ENCODE data around the gene ARHGAP15. TPM values are rescaled to one million over a fixed set of nuclear protein-coding genes. Genes with fewer than 3 reads are reported as not detected.

Gene ARHGAP15
- polyA plus RNA-seq, 2 donors, result 0.69 to 1.1 TPM

DNA sequence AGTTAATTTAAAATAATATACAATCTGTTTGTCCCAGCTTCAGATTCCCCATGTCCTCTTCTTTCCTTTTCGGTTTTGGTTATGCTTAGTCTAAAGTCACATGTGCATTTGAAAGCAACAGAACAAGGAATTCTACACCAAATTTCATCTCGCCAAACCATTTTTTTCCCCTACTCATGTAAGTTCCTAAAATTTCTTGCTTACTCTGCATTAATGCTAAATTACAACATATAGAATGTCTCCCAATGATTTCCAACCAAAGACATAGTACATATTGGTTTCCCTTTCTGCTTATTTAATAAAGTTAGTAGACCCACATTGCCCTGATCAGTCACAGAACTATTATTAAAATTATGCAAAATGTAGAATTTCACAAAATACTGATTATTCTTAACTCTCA, 212.3 kb downstream of the ARHGAP15 start:
- H3K36me3 ChIP-seq (ENCODE audit: control insufficient read depth in 2 of 2, insufficient read depth in 2 of 2, low read length in 1 of 2), result no peaks in the 10 kb centered on the region
- no peaks in the 10 kb centered on the region for H3K27me3 ChIP-seq (ENCODE audit: control insufficient read depth in 1 of 2, insufficient read depth in 2 of 2, low read length in 2 of 2)
- no peaks in the 10 kb centered on the region for H3K4me1 ChIP-seq (ENCODE audit: control insufficient read depth in 2 of 2, insufficient read depth in 2 of 2, low read length in 1 of 2)
- 95% methylated on average over 2 of the region's 2 CpGs for WGBS, 2 donors
- H3K27ac ChIP-seq (ENCODE audit: low read depth in 2 of 2, low read length in 1 of 2), result no peak overlapping the region
- no peaks in the 10 kb centered on the region for H3K9me3 ChIP-seq (ENCODE audit: control insufficient read depth in 2 of 2, insufficient read depth in 1 of 2, low read depth in 1 of 2, low read length in 1 of 2)
- no peak overlapping the region for H3K4me3 ChIP-seq (ENCODE audit: low read depth in 1 of 2, low read length in 2 of 2)

DNA sequence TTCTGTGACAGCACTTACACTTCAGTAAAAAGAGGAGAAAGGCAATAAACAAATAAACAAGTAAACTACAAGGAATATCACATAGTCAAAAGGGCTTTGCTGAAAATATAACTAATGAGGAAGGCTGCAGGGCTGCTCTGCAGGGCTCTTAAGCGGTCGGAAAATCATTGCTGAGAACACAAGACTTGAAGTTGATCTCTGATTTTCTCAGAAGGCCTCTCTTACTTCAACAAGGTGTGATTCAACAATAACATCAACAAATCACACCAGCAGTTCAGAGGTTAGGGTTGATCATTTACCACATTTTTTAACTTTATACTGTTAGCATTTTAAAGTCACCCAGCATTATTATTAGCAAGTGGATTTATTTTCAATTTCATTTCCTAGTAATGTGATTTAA, 215.6 kb downstream of the ARHGAP15 start:
- Histone ChIP-seq H3K9me3 (ENCODE audit: control insufficient read depth in 2 of 2, insufficient read depth in 1 of 2, low read depth in 1 of 2, low read length in 1 of 2) (no peaks in the 10 kb centered on the region), H3K4me1 (ENCODE audit: control insufficient read depth in 2 of 2, insufficient read depth in 2 of 2, low read length in 1 of 2) (no peaks in the 10 kb centered on the region), H3K27ac (ENCODE audit: low read depth in 2 of 2, low read length in 1 of 2) (no peak overlapping the region), H3K27me3 (ENCODE audit: control insufficient read depth in 1 of 2, insufficient read depth in 2 of 2, low read length in 2 of 2) (no peaks in the 10 kb centered on the region), H3K4me3 (ENCODE audit: low read depth in 1 of 2, low read length in 2 of 2) (no peak overlapping the region), H3K36me3 (ENCODE audit: control insufficient read depth in 2 of 2, insufficient read depth in 2 of 2, low read length in 1 of 2) (no peaks in the 10 kb centered on the region)
- 85 to 95% methylated on average over 2 of the region's 2 CpGs for WGBS, 2 donors

DNA sequence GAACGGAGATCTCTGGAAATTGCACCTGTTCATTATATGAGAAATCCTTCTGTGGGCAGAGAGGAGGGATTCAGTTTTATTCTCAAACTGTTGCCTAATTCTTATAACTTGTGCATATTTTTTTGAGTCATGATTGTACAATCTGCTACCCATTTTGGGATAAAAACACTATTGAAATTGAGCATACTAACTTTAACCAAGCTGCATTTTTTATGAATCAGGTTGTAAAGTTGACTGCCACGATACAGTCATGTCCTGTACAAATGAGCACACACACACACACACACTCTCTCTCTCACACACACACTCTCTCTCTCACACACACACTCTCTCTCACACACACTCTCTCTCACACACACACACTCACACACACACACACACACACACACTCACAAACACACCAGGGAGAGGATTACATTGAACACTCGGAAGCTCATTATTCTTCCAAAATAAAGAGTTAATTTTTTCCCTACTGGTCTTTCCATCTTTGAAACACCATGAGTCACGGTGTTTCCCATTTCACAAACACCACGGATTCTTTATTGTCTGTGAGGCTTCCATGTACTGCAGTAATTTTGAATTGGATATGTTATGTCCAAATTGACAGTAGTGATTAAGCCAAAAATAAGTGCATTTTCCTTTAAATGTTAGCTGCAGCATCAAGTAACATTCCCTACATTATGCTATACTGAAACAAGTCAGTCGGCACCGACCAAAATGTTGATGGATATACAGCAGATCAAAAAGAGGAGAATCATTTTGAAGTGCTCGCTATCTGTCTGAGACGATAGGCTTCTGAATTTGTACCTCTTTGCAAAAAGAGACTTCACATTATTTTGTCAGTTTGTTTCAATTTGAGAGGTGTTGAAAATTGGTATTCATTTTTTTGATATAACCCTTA, 216.9 kb downstream of the ARHGAP15 start:
- Histone ChIP-seq H3K27ac (ENCODE audit: low read depth in 2 of 2, low read length in 1 of 2) (no peak overlapping the region), H3K9me3 (ENCODE audit: control insufficient read depth in 2 of 2, insufficient read depth in 1 of 2, low read depth in 1 of 2, low read length in 1 of 2) (no peaks in the 10 kb centered on the region), H3K36me3 (ENCODE audit: control insufficient read depth in 2 of 2, insufficient read depth in 2 of 2, low read length in 1 of 2) (no peaks in the 10 kb centered on the region), H3K27me3 (ENCODE audit: control insufficient read depth in 1 of 2, insufficient read depth in 2 of 2, low read length in 2 of 2) (no peaks in the 10 kb centered on the region), H3K4me3 (ENCODE audit: low read depth in 1 of 2, low read length in 2 of 2) (no peak overlapping the region), H3K4me1 (ENCODE audit: control insufficient read depth in 2 of 2, insufficient read depth in 2 of 2, low read length in 1 of 2) (no peaks in the 10 kb centered on the region)
- 77 to 79% methylated on average over 9 of the region's 9 CpGs for WGBS, 2 donors

DNA sequence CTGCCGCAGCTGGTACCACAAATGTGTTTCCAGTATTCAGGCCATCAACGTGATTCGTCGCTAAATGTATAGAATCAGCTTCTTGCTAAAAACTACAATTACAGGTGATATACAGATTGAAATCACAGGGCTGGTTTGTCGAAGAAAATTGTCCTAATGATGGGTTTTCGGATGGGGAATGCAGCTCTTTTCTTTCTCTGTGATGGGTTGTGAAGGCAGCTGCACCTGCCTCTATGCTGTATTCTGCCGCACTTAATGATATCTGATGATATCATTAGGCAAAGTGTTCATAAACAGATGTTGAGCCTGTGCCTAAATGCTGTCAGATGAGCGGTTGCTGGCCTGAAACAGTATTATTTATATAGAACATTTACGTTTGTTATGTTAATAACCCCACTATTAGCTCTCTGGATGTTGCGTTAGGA, 218.1 kb downstream of the ARHGAP15 start:
- Histone ChIP-seq H3K9me3 (ENCODE audit: control insufficient read depth in 2 of 2, insufficient read depth in 1 of 2, low read depth in 1 of 2, low read length in 1 of 2) (no peaks in the 10 kb centered on the region), H3K27ac (ENCODE audit: low read depth in 2 of 2, low read length in 1 of 2) (no peak overlapping the region), H3K36me3 (ENCODE audit: control insufficient read depth in 2 of 2, insufficient read depth in 2 of 2, low read length in 1 of 2) (no peaks in the 10 kb centered on the region), H3K4me1 (ENCODE audit: control insufficient read depth in 2 of 2, insufficient read depth in 2 of 2, low read length in 1 of 2) (no peaks in the 10 kb centered on the region), H3K27me3 (ENCODE audit: control insufficient read depth in 1 of 2, insufficient read depth in 2 of 2, low read length in 2 of 2) (no peaks in the 10 kb centered on the region), H3K4me3 (ENCODE audit: low read depth in 1 of 2, low read length in 2 of 2) (no peak overlapping the region)
- 83 to 84% methylated on average over 10 of the region's 10 CpGs for WGBS, 2 donors

DNA sequence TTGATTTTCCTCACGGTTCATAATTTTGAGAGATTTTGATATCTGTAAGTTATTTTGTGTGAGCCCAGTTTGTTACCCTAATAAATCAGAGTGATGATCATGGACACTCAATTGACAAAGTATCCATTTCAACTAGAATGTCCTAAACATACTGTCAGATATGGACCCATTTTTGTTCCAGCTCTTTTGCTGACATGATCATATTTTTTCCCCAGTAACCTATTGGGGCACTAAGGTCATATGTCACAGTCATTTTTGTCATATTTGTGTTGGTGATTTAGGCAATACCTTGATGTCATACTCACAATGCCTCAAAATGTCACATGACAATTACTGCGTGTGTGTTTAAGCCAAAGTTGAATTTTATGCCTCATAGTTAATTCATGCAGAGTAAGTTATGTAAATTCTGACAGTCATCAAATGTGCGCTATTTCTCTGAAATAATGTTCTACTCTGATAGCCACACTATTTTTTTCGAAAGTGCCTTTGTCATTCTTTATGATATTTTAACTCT, 218.7 kb downstream of the ARHGAP15 start:
- Histone ChIP-seq H3K4me3 (ENCODE audit: low read depth in 1 of 2, low read length in 2 of 2) (no peak overlapping the region), H3K27ac (ENCODE audit: low read depth in 2 of 2, low read length in 1 of 2) (no peak overlapping the region), H3K9me3 (ENCODE audit: control insufficient read depth in 2 of 2, insufficient read depth in 1 of 2, low read depth in 1 of 2, low read length in 1 of 2) (no peaks in the 10 kb centered on the region), H3K36me3 (ENCODE audit: control insufficient read depth in 2 of 2, insufficient read depth in 2 of 2, low read length in 1 of 2) (no peaks in the 10 kb centered on the region), H3K4me1 (ENCODE audit: control insufficient read depth in 2 of 2, insufficient read depth in 2 of 2, low read length in 1 of 2) (no peaks in the 10 kb centered on the region), H3K27me3 (ENCODE audit: control insufficient read depth in 1 of 2, insufficient read depth in 2 of 2, low read length in 2 of 2) (no peaks in the 10 kb centered on the region)
- WGBS, 2 donors, result 87 to 92% methylated on average over 4 of the region's 4 CpGs

DNA sequence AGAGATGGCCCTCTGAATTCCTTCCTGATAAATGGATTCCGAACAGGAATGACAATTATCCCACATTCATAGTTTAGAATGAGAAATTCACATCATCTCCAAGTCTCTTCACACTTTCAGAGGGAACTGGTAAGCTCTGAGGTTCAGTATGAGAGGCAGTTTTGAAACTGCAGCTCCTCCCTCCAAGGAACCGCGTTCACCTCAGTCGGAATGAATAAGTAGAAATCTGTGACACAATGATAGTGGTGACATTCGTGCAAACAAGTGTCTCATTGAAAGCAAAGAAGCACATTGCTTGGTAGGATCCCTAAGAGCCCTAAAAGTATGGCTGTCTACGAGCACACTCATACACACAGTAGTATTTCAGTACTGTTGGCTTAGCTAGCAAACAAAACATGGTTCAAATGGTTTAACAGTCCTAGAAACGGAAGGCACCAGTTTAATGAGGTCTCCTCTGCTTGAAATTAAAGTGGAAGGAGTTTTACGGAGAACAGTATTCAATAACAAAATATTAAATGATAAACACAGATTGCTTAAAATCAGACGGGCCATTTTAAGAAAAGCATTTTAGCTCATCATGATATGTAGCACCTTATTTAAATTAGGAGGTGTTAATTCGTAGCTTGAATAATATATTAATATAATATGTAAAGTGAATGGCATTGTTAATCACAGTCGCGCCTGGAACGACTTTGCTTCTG, 225.0 kb downstream of the ARHGAP15 start:
- Histone ChIP-seq H3K27me3 (ENCODE audit: control insufficient read depth in 1 of 2, insufficient read depth in 2 of 2, low read length in 2 of 2) (no peaks in the 10 kb centered on the region), H3K4me3 (ENCODE audit: low read depth in 1 of 2, low read length in 2 of 2) (no peak overlapping the region), H3K9me3 (ENCODE audit: control insufficient read depth in 2 of 2, insufficient read depth in 1 of 2, low read depth in 1 of 2, low read length in 1 of 2) (no peaks in the 10 kb centered on the region), H3K4me1 (ENCODE audit: control insufficient read depth in 2 of 2, insufficient read depth in 2 of 2, low read length in 1 of 2) (peaks cover 0 to 2% of the 10 kb centered on the region in 2 donors), H3K27ac (ENCODE audit: low read depth in 2 of 2, low read length in 1 of 2) (no peak overlapping the region), H3K36me3 (ENCODE audit: control insufficient read depth in 2 of 2, insufficient read depth in 2 of 2, low read length in 1 of 2) (no peaks in the 10 kb centered on the region)
- WGBS, 2 donors, result 87 to 92% methylated on average over 13 of the region's 13 CpGs

DNA sequence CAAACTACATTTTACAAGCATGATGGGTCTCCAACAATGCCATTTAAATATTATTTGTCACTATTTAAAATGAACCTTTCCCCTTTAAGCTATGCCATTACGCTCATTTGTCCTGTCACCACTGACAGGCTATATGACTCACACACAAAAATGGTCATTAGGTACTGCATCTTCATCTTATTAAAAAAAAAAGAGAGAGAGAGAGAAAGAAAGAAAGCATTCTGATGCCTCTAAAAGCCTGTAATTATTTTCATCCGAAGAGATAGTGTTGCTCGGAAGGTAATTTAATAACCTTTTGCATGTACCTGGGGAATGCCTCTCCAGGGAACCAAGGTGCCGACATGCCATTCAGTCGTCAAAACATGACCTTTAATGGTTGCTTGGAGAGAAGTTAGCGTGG, 226.7 kb downstream of the ARHGAP15 start:
- 83 to 86% methylated on average over 6 of the region's 6 CpGs for WGBS, 2 donors
- H3K9me3 ChIP-seq (ENCODE audit: control insufficient read depth in 2 of 2, insufficient read depth in 1 of 2, low read depth in 1 of 2, low read length in 1 of 2), result no peaks in the 10 kb centered on the region
- no peaks in the 10 kb centered on the region for H3K36me3 ChIP-seq (ENCODE audit: control insufficient read depth in 2 of 2, insufficient read depth in 2 of 2, low read length in 1 of 2)
- H3K4me1 ChIP-seq (ENCODE audit: control insufficient read depth in 2 of 2, insufficient read depth in 2 of 2, low read length in 1 of 2), result peaks cover 0 to 2% of the 10 kb centered on the region in 2 donors
- H3K27ac ChIP-seq (ENCODE audit: low read depth in 2 of 2, low read length in 1 of 2), result no peak overlapping the region
- H3K27me3 ChIP-seq (ENCODE audit: control insufficient read depth in 1 of 2, insufficient read depth in 2 of 2, low read length in 2 of 2), result no peaks in the 10 kb centered on the region
- H3K4me3 ChIP-seq (ENCODE audit: low read depth in 1 of 2, low read length in 2 of 2), result no peak overlapping the region

DNA sequence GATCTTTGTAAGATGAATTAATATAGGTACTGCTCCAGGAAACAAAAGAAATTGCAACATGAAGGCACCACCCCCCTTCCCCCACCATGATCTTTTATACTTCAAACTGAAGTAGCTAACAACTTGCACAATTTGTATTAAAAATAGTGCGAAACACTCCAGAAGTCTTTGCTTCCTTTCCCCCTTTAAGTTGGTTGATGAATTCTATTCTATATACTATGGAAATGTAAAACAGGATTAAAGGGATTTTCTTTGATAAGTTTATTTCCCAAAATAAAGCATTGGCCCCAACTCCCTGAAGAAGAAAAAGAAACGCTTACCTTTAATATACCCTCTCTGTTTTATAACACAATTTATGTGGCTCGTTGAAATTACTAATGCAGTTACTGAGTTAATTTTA, 227.1 kb downstream of the ARHGAP15 start:
- WGBS, 2 donors, result 88 to 90% methylated on average over 3 of the region's 3 CpGs

DNA sequence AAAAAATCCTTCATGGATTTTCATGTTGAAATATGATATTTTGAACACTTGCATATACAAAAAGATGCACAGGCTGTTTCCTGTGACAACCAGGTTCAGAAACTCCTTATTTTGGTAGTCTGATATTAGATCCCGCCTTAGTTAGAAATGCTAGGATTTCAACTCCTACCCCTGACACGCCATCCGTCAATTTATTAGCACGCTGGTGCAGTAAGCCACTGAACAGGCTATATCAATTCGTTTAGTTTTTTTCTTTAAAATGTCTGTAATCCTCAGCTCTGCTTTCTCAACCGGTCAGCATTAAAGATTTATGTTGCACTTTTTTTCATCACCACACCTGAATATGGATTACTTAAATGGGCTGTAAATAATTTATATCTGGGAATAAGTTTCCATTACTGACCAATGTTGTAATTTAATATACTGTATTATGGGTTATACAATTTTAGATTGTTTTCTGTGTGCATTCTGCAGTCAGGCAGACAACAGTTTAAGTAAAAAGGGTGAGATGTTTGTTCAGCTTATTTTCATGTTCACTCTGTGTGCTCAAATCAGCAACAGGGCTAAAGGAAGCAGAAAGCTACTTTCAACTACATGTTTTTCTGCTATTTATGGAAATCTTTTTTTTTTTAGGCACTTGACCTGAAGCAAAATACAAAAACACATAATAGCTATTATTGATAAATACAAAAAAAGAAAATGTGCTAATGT, 227.7 kb downstream of the ARHGAP15 start:
- no peaks in the 10 kb centered on the region for H3K36me3 ChIP-seq (ENCODE audit: control insufficient read depth in 2 of 2, insufficient read depth in 2 of 2, low read length in 1 of 2)
- no peak overlapping the region for H3K4me3 ChIP-seq (ENCODE audit: low read depth in 1 of 2, low read length in 2 of 2)
- H3K27me3 ChIP-seq (ENCODE audit: control insufficient read depth in 1 of 2, insufficient read depth in 2 of 2, low read length in 2 of 2), result no peaks in the 10 kb centered on the region
- peaks cover 0 to 2% of the 10 kb centered on the region in 2 donors for H3K4me1 ChIP-seq (ENCODE audit: control insufficient read depth in 2 of 2, insufficient read depth in 2 of 2, low read length in 1 of 2)
- H3K27ac ChIP-seq (ENCODE audit: low read depth in 2 of 2, low read length in 1 of 2), result no peak overlapping the region
- H3K9me3 ChIP-seq (ENCODE audit: control insufficient read depth in 2 of 2, insufficient read depth in 1 of 2, low read depth in 1 of 2, low read length in 1 of 2), result no peaks in the 10 kb centered on the region
- WGBS, 2 donors, result 85 to 87% methylated on average over 6 of the region's 6 CpGs

More for the DNA sequence above, 227.1 kb downstream of the ARHGAP15 start:
- Histone ChIP-seq H3K4me1 (ENCODE audit: control insufficient read depth in 2 of 2, insufficient read depth in 2 of 2, low read length in 1 of 2) (peaks cover 0 to 2% of the 10 kb centered on the region in 2 donors), H3K9me3 (ENCODE audit: control insufficient read depth in 2 of 2, insufficient read depth in 1 of 2, low read depth in 1 of 2, low read length in 1 of 2) (no peaks in the 10 kb centered on the region), H3K27ac (ENCODE audit: low read depth in 2 of 2, low read length in 1 of 2) (no peak overlapping the region), H3K36me3 (ENCODE audit: control insufficient read depth in 2 of 2, insufficient read depth in 2 of 2, low read length in 1 of 2) (no peaks in the 10 kb centered on the region), H3K27me3 (ENCODE audit: control insufficient read depth in 1 of 2, insufficient read depth in 2 of 2, low read length in 2 of 2) (no peaks in the 10 kb centered on the region), H3K4me3 (ENCODE audit: low read depth in 1 of 2, low read length in 2 of 2) (no peak overlapping the region)
